DOHH2 (cell line): ENCODE results near the gene KDM4C.

Experiments
- H3F3A ChIP-seq: fragments of 200-600 bp; sonication (generic), shearing (Covaris generic); 2 replicates; pipeline ENCODE4 v1.6.0; 2016; ENCODE audit warnings: antibody characterized with exemption, mild to moderate bottlenecking; ENCODE audit not compliant: control insufficient read depth, insufficient read depth
- H3K27ac ChIP-seq: fragments of 200-600 bp; sonication (generic); 2 replicates; pipeline ENCODE4 v1.5.1; 2014; ENCODE audit warnings: low read depth, mild to moderate bottlenecking, low read length, moderate library complexity
- H3K27me3 ChIP-seq: fragments of 200-600 bp; sonication (generic); 2 replicates; pipeline ENCODE4 v1.6.1; 2014; ENCODE audit warnings: mild to moderate bottlenecking, low read length, mixed read lengths; ENCODE audit not compliant: control insufficient read depth
- H3K36me3 ChIP-seq: fragments of 200-600 bp; sonication (generic); 2 replicates; pipeline ENCODE4 v1.6.1; 2014; ENCODE audit warnings: mild to moderate bottlenecking, low read length, moderate library complexity, mixed read lengths; ENCODE audit not compliant: control insufficient read depth
- H3K4me1 ChIP-seq: fragments of 200-600 bp; sonication (generic); 2 replicates; pipeline ENCODE4 v1.6.1; 2014; ENCODE audit warnings: mild to moderate bottlenecking, low read length, mixed read lengths; ENCODE audit not compliant: control insufficient read depth
- H3K4me2 ChIP-seq: fragments of 200-600 bp; sonication (generic); 2 replicates; pipeline ENCODE4 v1.6.0; 2014; ENCODE audit warnings: mild to moderate bottlenecking, low read length, moderate library complexity
- H3K4me3 ChIP-seq: fragments of 200-600 bp; sonication (generic); 2 replicates; pipeline ENCODE4 v1.5.1; 2014; ENCODE audit warnings: mild to moderate bottlenecking, low read length, mixed read lengths
- H3K79me2 ChIP-seq: fragments of 200-600 bp; sonication (generic); 2 replicates; pipeline ENCODE4 v1.6.1; 2014; ENCODE audit warnings: mild to moderate bottlenecking, low read length, mixed read lengths; ENCODE audit not compliant: control insufficient read depth
- H3K9me2 ChIP-seq: fragments of 200-600 bp; sonication (generic); replicated peaks from 2 replicates; pipeline ENCODE4 v1.6.1; 2014; ENCODE audit warnings: mild to moderate bottlenecking, low read length, mixed read lengths; ENCODE audit not compliant: control insufficient read depth
- H3K9me3 ChIP-seq: fragments of 200-600 bp; sonication (generic); 2 replicates; pipeline ENCODE4 v1.6.1; 2014; ENCODE audit warnings: antibody characterized with exemption, low read length, mixed read lengths; ENCODE audit not compliant: control insufficient read depth, insufficient read depth
- H4K20me1 ChIP-seq: fragments of 200-600 bp; sonication (generic); 2 replicates; pipeline ENCODE4 v1.6.0; 2014; ENCODE audit warnings: low read depth, mild to moderate bottlenecking, antibody characterized with exemption, low read length, moderate library complexity; ENCODE audit not compliant: control insufficient read depth, insufficient read depth
- EZH2phosphoT487 ChIP-seq: fragments of 200-600 bp; sonication (generic); IDR thresholded peaks from 2 replicates; pipeline ENCODE4 v1.6.1; 2017; ENCODE audit warnings: borderline replicate concordance, mild to moderate bottlenecking, antibody characterized with exemption, low read length, moderate library complexity, mixed read lengths
- TF ChIP-seq, protein P1 (sequence below): fragments of 200-600 bp; sonication (generic); IDR thresholded peaks from one replicate; pipeline ENCODE4 v1.5.1; 2014; ENCODE audit warnings: antibody characterized with exemption, mild to moderate bottlenecking, low read depth, low read length; ENCODE audit not compliant: poor library complexity, severe bottlenecking

Gene KDM4C

DNA sequence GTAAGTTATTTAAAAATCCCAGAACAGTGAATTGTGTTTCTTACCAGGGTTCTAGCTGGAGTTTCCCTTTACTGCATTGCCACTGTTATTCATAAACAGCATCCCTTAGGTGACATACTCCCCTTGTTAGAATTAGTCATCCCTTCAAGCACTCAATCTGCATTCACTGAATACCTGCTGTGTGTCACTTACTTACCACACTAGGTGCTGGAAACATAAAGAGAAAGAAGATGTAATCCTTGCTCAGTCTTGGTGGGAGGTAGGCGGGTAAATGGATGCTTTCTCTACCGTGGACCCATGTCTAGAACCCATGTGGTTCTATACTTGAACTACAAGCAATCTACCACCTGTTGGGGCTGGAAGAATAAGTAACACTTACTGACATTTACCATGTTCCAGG lies 371.6 kb downstream of the KDM4C start:
- Histone ChIP-seq H3K4me2 (no peak overlapping the region), H3K4me1 (no peaks in the 10 kb centered on the region), H3K36me3 (peaks cover 4% of the 10 kb centered on the region; the same call in 1 of the 2 replicates), H4K20me1 (no peaks in the 10 kb centered on the region), H3K9me2 (no peaks in the 10 kb centered on the region), H3K9me3 (no peaks in the 10 kb centered on the region), H3K27me3 (no peaks in the 10 kb centered on the region), H3F3A (no peaks in the 10 kb centered on the region), H3K4me3 (no peak overlapping the region), H3K27ac (no peak overlapping the region), H3K79me2 (no peaks in the 10 kb centered on the region)
- TF ChIP-seq, protein P1, sequence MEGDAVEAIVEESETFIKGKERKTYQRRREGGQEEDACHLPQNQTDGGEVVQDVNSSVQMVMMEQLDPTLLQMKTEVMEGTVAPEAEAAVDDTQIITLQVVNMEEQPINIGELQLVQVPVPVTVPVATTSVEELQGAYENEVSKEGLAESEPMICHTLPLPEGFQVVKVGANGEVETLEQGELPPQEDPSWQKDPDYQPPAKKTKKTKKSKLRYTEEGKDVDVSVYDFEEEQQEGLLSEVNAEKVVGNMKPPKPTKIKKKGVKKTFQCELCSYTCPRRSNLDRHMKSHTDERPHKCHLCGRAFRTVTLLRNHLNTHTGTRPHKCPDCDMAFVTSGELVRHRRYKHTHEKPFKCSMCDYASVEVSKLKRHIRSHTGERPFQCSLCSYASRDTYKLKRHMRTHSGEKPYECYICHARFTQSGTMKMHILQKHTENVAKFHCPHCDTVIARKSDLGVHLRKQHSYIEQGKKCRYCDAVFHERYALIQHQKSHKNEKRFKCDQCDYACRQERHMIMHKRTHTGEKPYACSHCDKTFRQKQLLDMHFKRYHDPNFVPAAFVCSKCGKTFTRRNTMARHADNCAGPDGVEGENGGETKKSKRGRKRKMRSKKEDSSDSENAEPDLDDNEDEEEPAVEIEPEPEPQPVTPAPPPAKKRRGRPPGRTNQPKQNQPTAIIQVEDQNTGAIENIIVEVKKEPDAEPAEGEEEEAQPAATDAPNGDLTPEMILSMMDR = no peak
- TF ChIP-seq EZH2phosphoT487 = no peak

DNA sequence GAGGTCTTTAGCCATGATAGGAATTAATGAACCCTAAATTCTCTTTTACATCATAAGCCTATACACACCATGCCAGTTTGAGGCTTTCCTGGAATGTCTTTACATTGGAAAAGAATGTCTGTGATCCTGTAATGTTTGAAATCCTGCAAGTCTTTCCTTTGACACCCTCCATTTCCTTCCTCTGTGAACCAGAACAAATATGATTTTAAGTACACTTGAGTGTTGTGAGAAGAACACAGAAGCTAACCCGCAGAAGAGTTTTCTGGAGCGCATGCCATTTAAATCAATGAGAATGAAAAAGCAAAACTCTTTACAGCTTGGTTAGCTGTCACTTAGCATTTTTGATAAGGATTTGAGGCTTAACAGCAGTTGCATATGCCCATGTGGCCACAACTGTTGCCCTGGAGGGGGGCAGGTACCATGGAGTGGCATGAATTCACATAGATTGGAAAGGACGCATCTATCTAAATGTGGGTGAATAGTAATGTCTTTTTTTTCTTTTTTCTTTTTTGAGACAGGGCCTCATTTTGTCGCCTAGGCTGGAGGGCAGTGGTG lies 372.6 kb downstream of the KDM4C start:
- no peak overlapping the region for H3K4me3 ChIP-seq
- H3K27ac ChIP-seq = no peak overlapping the region
- H3K9me2 ChIP-seq = no peaks in the 10 kb centered on the region
- no peaks in the 10 kb centered on the region for H4K20me1 ChIP-seq
- no peaks in the 10 kb centered on the region for H3K4me1 ChIP-seq
- H3K27me3 ChIP-seq = no peaks in the 10 kb centered on the region
- H3K79me2 ChIP-seq = no peaks in the 10 kb centered on the region
- no peaks in the 10 kb centered on the region for H3K9me3 ChIP-seq
- H3F3A ChIP-seq = no peaks in the 10 kb centered on the region
- no peak overlapping the region for H3K4me2 ChIP-seq
- no peak for TF ChIP-seq EZH2phosphoT487
- TF ChIP-seq, protein P1 = no peak
- H3K36me3 ChIP-seq = peaks cover 7% of the 10 kb centered on the region

DNA sequence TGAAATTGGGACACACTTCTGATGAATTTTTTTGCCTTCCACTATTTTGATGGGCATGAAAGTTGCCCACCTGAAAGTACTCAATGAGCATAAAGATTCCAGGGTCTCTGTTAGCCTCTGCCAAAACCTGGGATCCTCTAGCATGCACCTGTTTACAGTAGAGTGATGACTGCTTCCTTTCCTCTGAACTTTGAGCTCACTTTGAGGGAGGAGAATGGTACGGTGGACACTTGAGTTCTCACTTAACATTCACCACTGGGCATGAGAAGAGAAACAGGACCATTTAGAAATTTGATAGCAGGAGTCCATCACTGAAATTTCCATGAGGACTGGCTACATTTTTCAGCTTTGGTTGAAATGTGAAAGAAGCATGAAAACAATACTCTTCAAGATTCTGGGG lies 374.8 kb downstream of the KDM4C start:
- no peaks in the 10 kb centered on the region for H3K4me1 ChIP-seq
- H3K27ac ChIP-seq = no peak overlapping the region
- H3F3A ChIP-seq = no peaks in the 10 kb centered on the region
- TF ChIP-seq, protein P1 = no peak
- no peak for TF ChIP-seq EZH2phosphoT487
- no peaks in the 10 kb centered on the region for H3K9me3 ChIP-seq
- H3K27me3 ChIP-seq = no peaks in the 10 kb centered on the region
- no peaks in the 10 kb centered on the region for H3K9me2 ChIP-seq
- H4K20me1 ChIP-seq = no peaks in the 10 kb centered on the region
- H3K36me3 ChIP-seq = peaks cover 9% of the 10 kb centered on the region
- H3K79me2 ChIP-seq = no peaks in the 10 kb centered on the region
- no peak overlapping the region for H3K4me3 ChIP-seq
- no peak overlapping the region for H3K4me2 ChIP-seq
